Suprapubic skin (tissue), 4 donors: ENCODE results near the gene NECAB3.

Experiments
- CTCF ChIP-seq, 2 donors: fragments of 200-600 bp in 1 of 2; fragments of 450-650 bp in 1 of 2; sonication (generic) in 1 of 2; IDR thresholded peaks; one replicate each; pipeline ENCODE4 v1.5.1; 2016 to 2019; ENCODE audit warnings: antibody characterized with exemption in 2 of 2, mild to moderate bottlenecking in 1 of 2, moderate library complexity in 1 of 2
- EP300 ChIP-seq: sonication (generic); formaldehyde crosslinking; IDR thresholded peaks from one replicate; pipeline ENCODE4 v1.6.1; 2017; ENCODE audit warnings: antibody characterized with exemption
- POLR2A ChIP-seq, 2 donors: fragments of 450-650 bp; IDR thresholded peaks; one replicate each; pipeline ENCODE4 v1.6.1; 2017; ENCODE audit warnings: antibody characterized with exemption in 2 of 2, mild to moderate bottlenecking in 2 of 2, moderate library complexity in 2 of 2
- POLR2AphosphoS5 ChIP-seq, 3 donors: sonication (generic); formaldehyde crosslinking; IDR thresholded peaks; one replicate each; pipeline ENCODE4 v1.6.1; 2017; ENCODE audit warnings: antibody characterized with exemption in 3 of 3

GRCh38 chr20:33657704-33658095, 16.5 kb downstream of the NECAB3 start:
- TF ChIP-seq POLR2A (IDR thresholded peaks at IDR 0.05), result no peak
- TF ChIP-seq CTCF (IDR thresholded peaks at IDR 0.05), result no peak
- no peak for TF ChIP-seq EP300
- TF ChIP-seq POLR2AphosphoS5 (IDR thresholded peaks at IDR 0.05), result no peak
